GM19468 (cell line): ENCODE data around the gene KDELR1.
A peak's percentile ranks its signal among the peaks of the same experiment; 100 is the strongest.

ENCODE experiments used
- ATAC-seq: cut with Tn5 transposase; IDR thresholded peaks from one replicate; pipeline ENCODE4 v1.9.1; 2021; ENCODE audit warnings: mild to moderate bottlenecking, moderate library complexity, moderate number of reproducible peaks; ENCODE audit not compliant: unreplicated experiment; ENCODE audit errors: extremely low read depth

KDELR1 gene

DNA sequence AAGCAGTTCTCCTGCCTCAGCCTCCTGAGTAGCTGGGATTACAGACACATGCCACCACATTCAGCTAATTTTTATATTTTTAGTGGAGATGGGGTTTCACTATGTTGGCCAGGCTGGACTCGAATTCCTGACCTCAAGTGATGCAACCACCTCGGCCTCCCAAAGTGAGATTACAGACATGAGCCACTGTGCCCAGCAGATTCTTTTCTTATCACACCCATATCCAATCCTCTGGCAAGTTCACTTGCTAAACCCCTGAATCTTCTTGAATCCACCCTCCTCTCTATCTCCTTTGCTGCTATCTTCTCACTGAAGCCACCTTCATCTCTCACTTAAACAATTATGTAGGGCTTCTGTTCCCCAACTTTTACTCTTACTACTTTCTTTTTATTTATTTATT, 45.2 kb downstream of the KDELR1 start:
- ATAC-seq: no peak

DNA sequence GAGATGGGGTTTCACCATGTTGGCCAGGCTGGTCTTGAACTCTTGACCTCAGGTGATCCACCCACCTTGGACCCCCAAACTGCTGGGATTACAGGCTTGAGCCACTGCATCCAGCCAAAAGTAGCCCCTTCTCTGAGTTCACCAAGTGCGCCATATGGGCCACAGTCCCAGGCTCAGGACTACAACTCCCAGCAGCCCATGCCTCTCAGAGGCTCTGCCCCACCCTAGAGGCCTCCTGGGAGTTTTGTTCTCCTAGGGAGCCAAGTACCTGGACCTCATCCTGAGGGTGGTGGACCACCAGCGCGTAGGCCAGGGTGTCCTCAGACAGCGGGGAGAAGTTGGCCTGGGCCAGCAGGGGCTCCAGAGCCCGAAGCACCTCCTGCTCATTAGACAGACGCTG, 46.5 kb downstream of the KDELR1 start:
- ATAC-seq: no peak

DNA sequence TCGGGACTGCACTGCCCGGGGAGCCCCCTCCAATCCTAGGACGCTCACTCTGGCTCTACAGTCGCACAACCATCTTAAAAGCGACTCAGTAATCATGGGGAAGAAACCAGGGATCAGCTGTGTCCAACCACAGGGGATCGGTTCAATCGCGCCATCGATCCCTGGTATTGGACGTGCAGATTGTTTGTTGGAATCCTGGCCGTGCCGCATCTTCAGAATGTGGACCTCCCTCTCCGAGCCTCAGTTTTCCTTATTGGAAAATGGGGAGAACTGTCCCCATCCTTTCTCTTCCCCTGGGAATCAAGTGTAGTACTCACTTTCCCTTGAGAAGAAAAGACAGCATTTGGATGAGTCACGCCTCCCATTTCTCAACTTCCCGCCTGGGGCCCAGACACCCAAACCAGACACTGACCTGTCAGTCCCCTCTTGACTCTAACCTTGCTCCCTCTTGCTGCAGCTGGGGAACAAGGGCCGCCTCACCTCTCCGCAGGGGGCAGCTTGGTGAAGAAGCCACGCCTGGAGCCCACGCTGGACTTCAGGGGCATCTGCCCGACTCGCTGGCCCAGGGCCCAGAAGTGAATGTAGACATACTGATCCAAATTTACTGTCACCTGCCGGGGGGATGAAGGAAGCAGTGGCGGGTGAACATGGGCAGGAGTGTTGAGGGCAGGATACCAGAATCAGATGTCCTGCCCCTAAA, 48.4 kb downstream of the KDELR1 start:
- no peak for ATAC-seq

DNA sequence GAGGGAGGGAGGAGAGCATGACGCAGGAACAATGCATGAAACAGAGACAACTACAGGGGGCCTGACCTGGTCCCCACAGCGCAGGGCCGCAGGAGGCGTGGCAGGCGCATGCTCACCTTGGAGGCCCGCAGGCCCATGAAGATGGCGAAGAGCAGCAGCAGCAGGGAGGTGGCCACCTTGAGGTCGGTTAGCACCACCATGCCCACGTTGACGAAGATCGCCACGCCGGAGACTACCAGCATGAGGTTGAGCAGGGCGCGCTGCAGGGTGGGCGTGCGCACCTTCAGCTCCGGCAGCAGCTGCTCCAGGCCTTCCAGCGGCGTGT, 49.0 kb downstream of the KDELR1 start:
- no peak for ATAC-seq

DNA sequence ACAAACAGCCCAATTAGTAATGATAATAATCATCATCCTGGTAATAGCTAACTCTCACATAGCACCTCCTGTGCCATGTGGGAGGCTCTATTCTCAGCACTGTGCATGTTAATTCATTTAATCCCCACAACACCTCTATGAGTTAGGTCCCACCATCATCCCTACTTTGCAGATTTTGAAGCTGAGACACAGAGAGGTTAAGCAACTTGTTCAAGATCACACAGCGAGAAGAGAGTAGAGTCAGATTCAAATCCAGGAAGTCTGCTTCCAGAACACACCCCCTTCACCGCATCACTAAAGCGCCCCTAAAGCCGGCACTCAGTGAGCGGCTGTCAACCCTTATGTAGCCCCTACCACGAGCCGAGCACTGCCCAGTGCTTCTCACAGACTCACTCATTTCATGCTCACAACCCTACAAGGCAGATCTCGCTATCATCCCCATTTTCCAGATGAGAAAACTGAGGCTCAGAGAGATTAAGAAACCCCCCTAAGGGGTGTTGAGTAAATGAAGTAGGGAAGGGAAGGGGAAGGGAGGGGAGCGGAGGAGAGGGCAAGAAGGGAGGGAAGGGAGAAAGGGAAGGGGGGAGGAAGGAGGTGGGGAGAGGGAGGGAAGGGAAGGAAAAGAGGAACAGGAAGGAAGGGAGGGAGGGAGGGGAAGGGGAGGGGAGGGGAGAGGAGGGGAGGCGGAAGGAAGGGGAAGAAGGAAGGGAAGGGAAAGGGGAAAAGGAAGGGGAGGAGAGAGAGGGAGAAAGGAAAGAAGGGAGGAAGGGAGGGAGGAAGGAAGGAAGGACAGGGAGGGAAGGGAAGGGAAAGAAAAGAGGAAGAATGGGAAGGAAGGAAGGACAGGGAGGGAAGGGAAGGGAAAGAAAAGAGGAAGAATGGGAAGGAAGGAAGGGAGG, 49.6 kb downstream of the KDELR1 start:
- ATAC-seq: no peak

DNA sequence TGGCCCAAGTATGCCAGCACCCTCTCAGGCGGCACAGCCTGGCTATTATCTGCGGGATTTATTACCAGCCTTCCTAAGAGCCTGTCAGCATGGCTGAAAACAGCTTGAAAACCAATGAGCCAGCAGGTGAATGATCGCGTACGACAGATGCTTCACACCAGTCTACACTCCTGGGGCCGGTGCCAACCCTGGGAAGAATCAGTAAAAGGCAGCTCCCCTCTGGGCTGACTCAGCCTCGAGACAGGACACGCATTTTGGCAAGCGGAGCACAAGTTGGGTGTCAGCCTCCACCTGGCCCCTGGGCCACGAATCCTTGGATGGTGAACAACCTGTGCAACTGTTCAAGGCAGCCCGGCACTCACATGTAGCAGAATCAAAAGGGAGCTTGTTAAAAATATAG, 50.4 kb downstream of the KDELR1 start:
- ATAC-seq: no peak

DNA sequence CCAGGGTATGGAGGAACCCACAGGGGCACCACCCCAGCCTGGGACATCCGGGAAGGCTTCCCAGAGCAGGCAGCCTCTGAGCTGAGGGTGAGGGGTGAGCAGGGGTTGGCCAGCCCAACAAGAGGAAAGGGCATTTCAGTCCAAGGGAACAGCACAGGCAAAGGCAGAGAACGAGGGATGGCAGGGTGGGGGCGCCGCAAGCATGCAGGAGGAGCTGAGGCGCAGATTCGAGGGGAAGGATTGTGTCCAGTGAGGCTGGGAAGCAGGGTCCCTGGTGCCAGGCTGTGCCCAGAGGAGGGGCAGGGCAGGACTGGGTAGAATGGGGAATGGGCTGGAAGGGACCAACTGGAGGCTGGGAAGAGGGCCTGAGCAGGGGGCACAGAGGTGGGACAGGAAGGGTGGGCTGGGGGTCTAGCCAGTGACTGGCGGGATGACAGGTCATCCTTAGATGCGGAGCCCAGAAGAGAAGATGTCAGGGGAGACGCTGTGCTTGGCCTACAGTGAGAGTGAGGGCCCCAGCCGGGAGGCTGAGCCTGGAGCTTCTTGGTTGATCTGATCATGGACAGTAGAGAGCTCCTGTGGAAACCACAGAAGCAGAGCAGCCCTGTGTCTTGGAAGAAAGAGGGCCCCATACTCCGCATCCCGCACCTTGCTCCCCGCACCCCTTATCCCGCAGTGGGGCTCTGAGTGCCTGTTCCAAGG, 52.4 kb downstream of the KDELR1 start:
- no peak for ATAC-seq

DNA sequence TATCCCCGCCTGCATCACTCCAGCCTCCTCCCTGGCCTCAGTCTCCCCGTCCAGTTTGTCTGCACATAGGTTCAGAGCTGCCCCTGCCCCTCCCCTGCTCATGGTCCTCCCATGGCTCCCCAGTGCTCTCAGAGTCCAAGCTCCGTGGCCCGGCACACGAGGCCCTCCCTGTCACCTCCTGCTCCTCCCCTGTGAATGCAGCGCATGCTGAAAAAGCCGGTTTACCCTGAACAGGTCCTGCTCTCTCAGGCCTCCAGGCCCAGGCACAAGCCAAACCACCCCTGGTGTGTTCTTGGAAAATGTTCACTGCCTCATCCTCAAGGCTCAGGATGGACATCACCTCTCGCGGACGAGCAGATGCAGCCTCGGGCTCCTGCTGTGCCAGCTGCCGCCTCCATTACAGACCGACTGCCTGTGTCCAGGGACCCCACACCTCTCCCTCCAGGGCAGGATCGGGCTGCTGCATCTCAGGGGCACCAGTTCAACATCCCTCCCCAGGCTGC, 53.0 kb downstream of the KDELR1 start:
- ATAC-seq: no peak

DNA sequence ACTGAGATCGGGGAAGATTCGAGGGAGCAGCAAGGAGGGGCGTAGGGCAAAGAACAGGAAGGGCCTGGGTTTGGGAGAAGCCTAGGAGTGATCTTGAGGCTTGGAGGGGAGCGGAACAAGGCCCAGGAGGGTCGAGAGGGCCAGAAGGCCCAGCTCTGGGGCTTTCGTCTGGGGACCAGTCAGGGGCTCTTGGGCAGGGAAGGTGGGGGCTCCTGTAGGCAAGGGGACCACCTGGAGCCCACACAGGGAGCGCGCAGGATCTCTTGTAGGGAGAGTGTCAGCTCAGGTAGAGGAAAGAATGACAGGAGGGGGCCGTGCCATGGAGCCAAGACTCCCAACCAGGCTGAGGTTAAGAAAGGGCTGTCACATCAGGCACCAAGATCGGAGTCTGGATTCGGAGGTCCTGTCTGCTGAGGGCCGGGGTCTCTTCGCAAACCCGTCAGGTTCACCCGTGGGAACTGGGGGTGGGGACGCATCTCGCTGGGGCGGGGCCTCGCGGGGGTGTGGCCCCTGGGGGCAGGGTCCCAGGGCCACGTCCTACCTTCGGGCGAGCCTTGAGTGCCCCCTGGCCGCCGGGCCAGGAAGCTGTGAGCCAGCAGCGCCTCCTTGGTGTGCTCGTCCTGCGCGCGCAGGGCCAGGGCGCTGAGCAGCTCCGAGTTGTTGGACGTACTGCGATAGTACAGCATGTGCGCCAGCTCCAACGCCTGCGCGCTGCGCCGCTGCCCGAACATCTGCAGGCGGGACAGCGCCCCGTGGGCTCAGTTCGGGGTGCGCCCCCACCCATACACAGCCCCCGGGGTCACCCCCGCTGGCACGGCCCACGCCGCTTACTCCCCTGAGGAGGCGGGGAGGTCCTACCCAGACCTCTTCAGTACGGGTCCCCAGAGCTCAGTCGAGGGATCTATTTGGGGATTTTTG, 57.6 kb downstream of the KDELR1 start:
- ATAC-seq: peak; percentile 50

DNA sequence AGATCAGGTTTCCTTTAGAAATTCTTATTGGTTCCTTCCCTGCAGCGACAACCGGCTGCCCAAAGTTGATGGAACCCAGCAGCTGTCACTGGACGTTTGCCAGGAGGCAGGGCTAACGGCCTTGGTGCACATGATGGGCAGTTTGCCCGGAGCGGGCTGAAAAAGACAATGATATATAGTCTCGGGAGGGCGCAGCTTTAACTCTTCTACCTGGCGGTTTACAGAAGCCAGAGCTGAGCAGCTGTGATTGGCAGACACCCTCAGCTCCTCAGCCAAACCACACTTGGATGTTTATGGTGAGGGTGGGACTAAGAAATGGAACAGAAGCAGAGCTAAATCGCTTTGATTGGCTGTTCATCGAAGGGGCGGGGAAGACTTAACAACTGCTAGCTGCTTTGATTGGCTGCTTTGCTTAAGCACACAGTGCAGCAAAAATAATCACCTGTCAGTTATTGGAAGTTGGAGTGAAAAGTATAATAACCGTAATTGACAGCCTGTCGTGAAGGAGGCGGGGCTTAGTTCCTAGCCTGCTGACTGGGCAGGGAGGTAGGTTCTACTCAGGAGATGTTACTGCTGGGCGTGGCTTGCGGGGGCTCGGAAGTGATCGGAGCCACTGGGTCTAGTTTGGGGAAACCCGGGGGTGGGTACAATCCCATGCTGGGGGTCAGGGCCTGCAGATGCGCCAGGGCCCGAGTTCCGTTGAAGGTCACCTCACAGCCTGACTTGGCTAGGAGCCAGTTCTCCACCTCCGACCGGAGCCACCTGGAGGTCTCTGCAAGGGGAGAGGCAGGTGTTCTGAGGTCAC, 58.5 kb downstream of the KDELR1 start:
- peak; percentile 62 for ATAC-seq
